ENCODE results near the gene PEAK3. TPM values are rescaled to one million over a fixed set of nuclear protein-coding genes. Genes with fewer than 3 reads are reported as not detected.

The PEAK3 gene
- total and polyA plus RNA-seq, 2 donors = 0.05 to 0.34 TPM

DNA sequence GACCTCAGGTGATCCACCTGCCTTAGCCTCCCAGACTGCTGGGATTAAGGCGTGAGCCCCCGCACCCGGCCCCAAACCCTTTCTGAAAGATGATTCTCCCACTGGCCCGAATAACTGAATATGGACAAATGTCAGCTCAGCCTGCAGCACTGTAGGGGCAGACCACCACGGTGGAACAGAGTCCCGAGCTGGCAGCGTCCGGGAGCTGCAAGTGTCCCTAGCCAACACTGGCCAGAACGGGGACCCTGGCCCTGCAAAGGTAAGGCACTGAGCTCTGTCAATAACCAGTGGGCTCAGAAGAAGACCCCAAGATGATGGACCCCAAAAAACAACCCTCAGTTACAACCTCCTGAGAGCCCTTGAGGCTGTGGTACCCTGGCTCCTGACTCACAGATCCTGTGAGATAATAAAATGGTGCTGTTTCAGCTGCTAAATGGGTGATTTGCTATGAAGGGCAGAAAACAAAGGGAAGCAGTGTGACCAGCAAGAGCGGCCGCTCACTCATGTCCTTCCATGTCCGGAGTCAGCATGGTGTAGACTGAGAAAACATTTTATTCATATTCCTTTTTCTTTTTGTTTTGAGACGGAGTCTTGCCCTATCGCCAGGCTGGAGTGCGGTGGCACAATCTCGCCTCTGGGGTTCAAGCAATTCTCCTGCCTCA lies 44.9 kb upstream of the PEAK3 start:
- no peak for DNase-seq (ENCODE audit: low read depth in 6 of 9, low spot score in 9 of 9)
- H3K9me3 ChIP-seq (ENCODE audit: control insufficient read depth in 2 of 2, insufficient read depth in 1 of 2, low read length in 1 of 2) = peaks cover 0 to 3% of the 10 kb centered on the region in 2 donors
- H3K36me3 ChIP-seq (ENCODE audit: control insufficient read depth in 2 of 2, insufficient read depth in 2 of 2, low read length in 1 of 2) = peaks cover 14 to 35% of the 10 kb centered on the region in 2 donors
- H3K27me3 ChIP-seq (ENCODE audit: control insufficient read depth in 2 of 2, insufficient read depth in 1 of 2, low read length in 1 of 2) = no peaks in the 10 kb centered on the region
- no peak overlapping the region for H3K27ac ChIP-seq (ENCODE audit: low read depth in 1 of 2, low read length in 1 of 2)
- H3K4me1 ChIP-seq (ENCODE audit: control insufficient read depth in 2 of 2, insufficient read depth in 2 of 2, low read length in 2 of 2) = peaks cover 26 to 42% of the 10 kb centered on the region in 2 donors
- H3K4me3 ChIP-seq (ENCODE audit: low read length in 2 of 2) = no peak overlapping the region
- 90% methylated on average over 16 of the region's 16 CpGs for WGBS

DNA sequence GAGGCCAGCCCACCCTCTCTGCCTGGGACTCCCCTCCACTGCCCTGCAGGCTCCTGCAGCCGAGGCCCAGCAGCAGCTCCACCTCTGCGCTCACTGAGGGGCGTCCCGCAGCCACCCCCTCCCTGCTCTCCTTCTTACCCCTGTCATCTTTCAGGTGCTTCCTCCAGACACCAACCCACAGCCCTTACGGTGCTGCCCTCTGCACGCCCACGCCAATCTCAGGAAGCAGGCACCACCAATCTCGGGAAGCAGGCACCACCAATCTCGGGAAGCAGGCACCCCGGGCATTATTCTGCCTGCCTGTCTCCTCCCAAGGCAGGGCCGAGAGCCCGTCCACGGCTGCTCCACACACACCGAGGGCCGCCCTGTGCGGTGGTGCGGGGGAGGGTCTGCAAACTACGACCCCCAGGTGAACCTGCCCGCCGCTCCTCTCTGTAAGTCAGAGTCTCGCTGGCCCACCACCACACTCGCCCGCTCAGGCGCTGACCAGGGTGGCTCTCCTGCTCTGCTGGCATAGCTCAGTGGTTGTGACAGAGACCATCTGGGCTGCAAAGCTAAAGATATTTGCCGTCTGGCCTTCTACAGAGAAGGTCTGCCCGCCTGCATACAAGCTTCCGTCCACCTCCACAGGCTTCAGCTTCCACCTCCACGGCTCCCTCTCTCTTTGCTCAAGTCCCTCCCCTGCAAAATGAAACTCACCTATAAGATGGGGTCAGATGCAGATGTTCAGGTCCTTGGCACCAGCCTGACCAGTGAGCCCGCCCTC lies 43.5 kb upstream of the PEAK3 start:
- Histone ChIP-seq H3K9me3 (ENCODE audit: control insufficient read depth in 2 of 2, insufficient read depth in 1 of 2, low read length in 1 of 2) (no peaks in the 10 kb centered on the region), H3K4me1 (ENCODE audit: control insufficient read depth in 2 of 2, insufficient read depth in 2 of 2, low read length in 2 of 2) (peaks cover 25 to 28% of the 10 kb centered on the region in 2 donors), H3K36me3 (ENCODE audit: control insufficient read depth in 2 of 2, insufficient read depth in 2 of 2, low read length in 1 of 2) (peaks cover 26 to 42% of the 10 kb centered on the region in 2 donors), H3K4me3 (ENCODE audit: low read length in 2 of 2) (no peak overlapping the region), H3K27ac (ENCODE audit: low read depth in 1 of 2, low read length in 1 of 2) (no peak overlapping the region), H3K27me3 (ENCODE audit: control insufficient read depth in 2 of 2, insufficient read depth in 1 of 2, low read length in 1 of 2) (no peaks in the 10 kb centered on the region)
- no peak for DNase-seq (ENCODE audit: low read depth in 6 of 9, low spot score in 9 of 9)
- 19% methylated on average over 29 of the region's 29 CpGs for WGBS

DNA sequence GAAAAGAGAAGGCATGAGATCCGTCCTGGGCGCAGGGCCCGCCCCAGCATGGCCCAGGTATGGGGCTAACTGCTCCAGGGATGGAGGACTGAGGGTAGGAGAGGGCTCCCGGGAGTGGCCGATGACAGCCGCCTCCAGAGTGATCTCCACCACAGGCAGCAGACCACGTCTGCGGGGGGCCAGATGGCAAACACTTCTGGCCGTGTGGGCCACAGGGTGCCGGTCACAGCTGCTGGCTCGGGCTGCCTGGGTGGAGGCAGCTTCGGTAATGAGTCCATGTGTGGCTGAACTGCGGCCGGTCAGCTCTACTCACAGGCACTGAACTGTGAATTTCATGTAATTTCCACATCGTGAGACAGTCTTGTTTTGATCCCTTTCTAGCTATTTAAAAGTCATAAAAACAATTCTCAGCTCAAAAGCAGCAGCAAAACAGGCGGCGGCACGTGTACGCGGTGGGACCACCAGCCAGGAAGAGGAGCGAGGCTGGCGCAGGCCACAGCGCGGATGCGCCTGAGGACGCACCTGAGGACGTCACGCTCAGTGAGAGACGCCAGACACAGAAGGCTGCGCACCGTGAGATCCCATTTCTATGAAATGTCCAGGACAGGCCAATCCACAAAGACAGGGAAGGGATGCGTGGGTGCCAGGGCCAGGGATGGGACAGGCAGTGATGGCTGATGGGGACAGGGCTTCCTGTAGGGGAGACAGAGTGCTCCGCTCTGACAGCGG lies 42.4 kb upstream of the PEAK3 start:
- H3K4me1 ChIP-seq (ENCODE audit: control insufficient read depth in 2 of 2, insufficient read depth in 2 of 2, low read length in 2 of 2) = peaks cover 18 to 19% of the 10 kb centered on the region in 2 donors
- H3K9me3 ChIP-seq (ENCODE audit: control insufficient read depth in 2 of 2, insufficient read depth in 1 of 2, low read length in 1 of 2) = no peaks in the 10 kb centered on the region
- H3K27me3 ChIP-seq (ENCODE audit: control insufficient read depth in 2 of 2, insufficient read depth in 1 of 2, low read length in 1 of 2) = no peaks in the 10 kb centered on the region
- 82% methylated on average over 34 of the region's 34 CpGs for whole genome bisulfite sequencing
- H3K4me3 ChIP-seq (ENCODE audit: low read length in 2 of 2) = no peak overlapping the region
- no peak for DNase-seq (ENCODE audit: low read depth in 6 of 9, low spot score in 9 of 9)
- H3K36me3 ChIP-seq (ENCODE audit: control insufficient read depth in 2 of 2, insufficient read depth in 2 of 2, low read length in 1 of 2) = peaks cover 26 to 42% of the 10 kb centered on the region in 2 donors
- peak overlapping the region in 1 of 2 donors; percentile 47 for H3K27ac ChIP-seq (ENCODE audit: low read depth in 1 of 2, low read length in 1 of 2)

DNA sequence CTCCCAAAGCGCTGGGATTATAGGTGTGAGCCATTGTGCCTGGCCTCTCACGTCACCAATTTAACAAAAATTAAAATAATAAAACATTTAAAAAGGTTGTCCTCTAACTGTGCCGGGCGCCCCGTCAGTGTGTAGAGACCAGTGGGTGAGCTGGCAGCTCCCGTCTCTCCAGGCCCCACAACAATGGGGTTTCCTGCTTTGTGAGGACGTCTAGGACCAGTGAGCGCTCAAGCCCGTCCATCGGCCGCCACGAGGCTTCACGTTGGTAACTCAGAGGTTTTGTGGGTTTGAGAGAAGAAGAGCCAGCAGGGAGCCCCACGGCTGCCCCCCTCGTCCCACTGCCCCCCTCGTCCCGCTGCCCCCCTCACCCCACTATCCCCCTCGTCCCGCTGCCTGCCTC lies 41.7 kb upstream of the PEAK3 start:
- Histone ChIP-seq H3K4me1 (ENCODE audit: control insufficient read depth in 2 of 2, insufficient read depth in 2 of 2, low read length in 2 of 2) (peaks cover 12 to 15% of the 10 kb centered on the region in 2 donors), H3K9me3 (ENCODE audit: control insufficient read depth in 2 of 2, insufficient read depth in 1 of 2, low read length in 1 of 2) (no peaks in the 10 kb centered on the region), H3K4me3 (ENCODE audit: low read length in 2 of 2) (no peak overlapping the region), H3K36me3 (ENCODE audit: control insufficient read depth in 2 of 2, insufficient read depth in 2 of 2, low read length in 1 of 2) (peaks cover 26 to 42% of the 10 kb centered on the region in 2 donors), H3K27ac (ENCODE audit: low read depth in 1 of 2, low read length in 1 of 2) (no peak overlapping the region), H3K27me3 (ENCODE audit: control insufficient read depth in 2 of 2, insufficient read depth in 1 of 2, low read length in 1 of 2) (no peaks in the 10 kb centered on the region)
- 92% methylated on average over 19 of the region's 19 CpGs for WGBS
- no peak for DNase-seq (ENCODE audit: low read depth in 6 of 9, low spot score in 9 of 9)

DNA sequence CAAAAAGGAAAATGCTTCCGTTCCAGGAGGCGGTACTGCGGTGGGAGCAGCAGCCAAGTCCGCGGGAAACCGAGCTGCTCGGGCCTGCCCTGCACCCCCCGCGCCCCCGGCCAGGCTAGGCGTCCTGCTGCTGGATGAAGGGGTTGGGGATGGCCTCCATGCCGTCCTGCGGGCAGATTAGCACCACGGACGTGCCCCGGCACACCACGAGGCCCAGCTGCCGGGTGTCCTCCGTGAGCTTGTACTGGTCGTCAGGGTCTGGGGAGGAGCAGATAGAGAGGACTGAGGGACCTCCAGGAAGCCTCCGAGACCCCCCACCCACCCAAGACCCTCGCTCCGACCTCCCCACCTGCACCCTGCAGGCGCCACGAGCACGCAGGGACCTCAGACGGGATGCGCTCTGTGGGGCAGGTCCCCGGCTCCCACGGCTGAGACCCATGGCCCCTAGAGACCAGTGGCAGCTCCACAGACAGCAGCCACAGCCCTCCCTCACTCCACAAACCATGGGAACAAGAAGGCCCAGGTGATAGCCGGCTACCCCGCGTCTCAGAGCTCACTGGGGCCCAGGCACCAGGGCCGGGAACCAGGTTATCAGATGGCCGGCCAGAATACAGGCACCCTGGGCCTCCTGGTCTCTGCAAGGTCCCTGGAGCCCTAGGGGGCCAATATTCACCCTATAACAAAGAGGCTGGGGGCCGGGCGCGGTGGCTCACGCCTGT lies 39.7 kb upstream of the PEAK3 start:
- WGBS = 98% methylated on average over 39 of the region's 39 CpGs
- no peak overlapping the region for H3K27ac ChIP-seq (ENCODE audit: low read depth in 1 of 2, low read length in 1 of 2)
- H3K36me3 ChIP-seq (ENCODE audit: control insufficient read depth in 2 of 2, insufficient read depth in 2 of 2, low read length in 1 of 2) = peaks cover 26 to 41% of the 10 kb centered on the region in 2 donors
- DNase-seq (ENCODE audit: low read depth in 6 of 9, low spot score in 9 of 9) = no peak
- no peaks in the 10 kb centered on the region for H3K9me3 ChIP-seq (ENCODE audit: control insufficient read depth in 2 of 2, insufficient read depth in 1 of 2, low read length in 1 of 2)
- H3K4me1 ChIP-seq (ENCODE audit: control insufficient read depth in 2 of 2, insufficient read depth in 2 of 2, low read length in 2 of 2) = peaks cover 0 to 9% of the 10 kb centered on the region in 2 donors
- no peak overlapping the region for H3K4me3 ChIP-seq (ENCODE audit: low read length in 2 of 2)
- H3K27me3 ChIP-seq (ENCODE audit: control insufficient read depth in 2 of 2, insufficient read depth in 1 of 2, low read length in 1 of 2) = peaks cover 0 to 2% of the 10 kb centered on the region in 2 donors

DNA sequence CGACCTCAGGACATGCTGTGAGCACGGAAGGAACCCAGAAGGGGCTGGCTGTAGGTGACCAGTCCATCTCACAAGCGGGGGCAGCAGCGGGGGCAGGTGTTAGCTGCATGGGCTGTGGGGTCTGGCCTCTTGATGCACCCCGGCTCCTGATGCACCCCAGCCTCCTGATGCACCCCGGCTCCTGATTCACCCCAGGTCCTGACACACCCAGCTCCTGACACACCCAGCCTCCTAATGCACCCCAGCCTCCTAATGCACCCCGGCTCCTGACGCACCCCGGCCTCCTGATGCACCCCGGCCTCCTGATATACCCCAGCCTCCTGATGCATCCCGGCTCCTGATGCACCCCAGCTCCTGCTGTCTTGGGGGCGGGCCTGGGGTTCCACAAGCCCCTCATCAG lies 39.0 kb upstream of the PEAK3 start:
- Histone ChIP-seq H3K27ac (ENCODE audit: low read depth in 1 of 2, low read length in 1 of 2) (no peak overlapping the region), H3K27me3 (ENCODE audit: control insufficient read depth in 2 of 2, insufficient read depth in 1 of 2, low read length in 1 of 2) (peaks cover 0 to 10% of the 10 kb centered on the region in 2 donors), H3K36me3 (ENCODE audit: control insufficient read depth in 2 of 2, insufficient read depth in 2 of 2, low read length in 1 of 2) (peaks cover 26 to 39% of the 10 kb centered on the region in 2 donors), H3K4me1 (ENCODE audit: control insufficient read depth in 2 of 2, insufficient read depth in 2 of 2, low read length in 2 of 2) (peaks cover under 1 to 8% of the 10 kb centered on the region in 2 donors), H3K4me3 (ENCODE audit: low read length in 2 of 2) (no peak overlapping the region), H3K9me3 (ENCODE audit: control insufficient read depth in 2 of 2, insufficient read depth in 1 of 2, low read length in 1 of 2) (peaks cover 0 to 1% of the 10 kb centered on the region in 2 donors)
- 91% methylated on average over 12 of the region's 12 CpGs for WGBS
- DNase-seq (ENCODE audit: low read depth in 6 of 9, low spot score in 9 of 9) = no peak

DNA sequence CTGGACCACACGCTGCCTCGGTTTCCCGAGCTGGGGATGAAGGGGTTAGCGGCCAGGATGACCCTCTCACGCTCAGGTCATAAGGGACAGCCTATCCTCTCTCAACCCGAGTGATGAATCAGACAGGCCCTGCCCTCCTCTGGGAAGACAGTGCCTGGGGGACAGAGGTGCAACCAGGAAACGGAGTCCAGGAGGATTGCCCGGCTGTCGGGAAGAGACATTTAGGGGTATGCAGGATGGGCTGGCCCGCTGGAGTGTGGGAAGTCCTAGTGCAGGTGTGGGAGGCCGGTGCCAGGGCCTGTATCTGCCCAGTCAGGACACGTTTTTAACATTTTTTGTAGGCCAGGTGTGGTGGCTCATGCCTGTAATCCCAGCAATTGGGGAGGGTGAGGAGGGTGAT lies 38.1 kb upstream of the PEAK3 start:
- H3K4me1 ChIP-seq (ENCODE audit: control insufficient read depth in 2 of 2, insufficient read depth in 2 of 2, low read length in 2 of 2) = peaks cover 0 to 3% of the 10 kb centered on the region in 2 donors
- H3K27me3 ChIP-seq (ENCODE audit: control insufficient read depth in 2 of 2, insufficient read depth in 1 of 2, low read length in 1 of 2) = peaks cover 0 to 15% of the 10 kb centered on the region in 2 donors
- 95% methylated on average over 12 of the region's 12 CpGs for WGBS
- H3K36me3 ChIP-seq (ENCODE audit: control insufficient read depth in 2 of 2, insufficient read depth in 2 of 2, low read length in 1 of 2) = peaks cover 26 to 34% of the 10 kb centered on the region in 2 donors
- no peak overlapping the region for H3K27ac ChIP-seq (ENCODE audit: low read depth in 1 of 2, low read length in 1 of 2)
- DNase-seq (ENCODE audit: low read depth in 6 of 9, low spot score in 9 of 9) = no peak
- no peak overlapping the region for H3K4me3 ChIP-seq (ENCODE audit: low read length in 2 of 2)
- peaks cover 2 to 8% of the 10 kb centered on the region in 2 donors for H3K9me3 ChIP-seq (ENCODE audit: control insufficient read depth in 2 of 2, insufficient read depth in 1 of 2, low read length in 1 of 2)

DNA sequence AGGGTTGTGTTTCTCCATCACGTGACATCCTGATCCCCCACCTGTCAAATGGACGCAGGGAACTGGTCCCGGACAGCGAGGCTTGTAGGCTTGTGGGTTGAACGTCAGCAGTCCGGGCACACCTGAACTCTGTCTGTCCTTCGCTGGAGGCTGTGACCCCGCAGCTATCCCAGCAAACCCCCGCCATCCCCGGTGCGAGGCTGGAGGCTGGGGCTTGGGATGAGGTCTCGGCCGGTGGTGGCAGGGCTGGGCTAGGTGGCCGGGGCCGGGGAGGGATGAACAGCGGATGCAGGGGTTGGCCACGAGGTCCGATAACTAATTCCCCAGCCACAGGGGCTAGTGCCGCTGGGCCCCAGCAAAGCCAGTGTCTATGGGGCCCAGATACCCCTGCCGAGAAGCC lies 37.6 kb upstream of the PEAK3 start:
- Histone ChIP-seq H3K9me3 (ENCODE audit: control insufficient read depth in 2 of 2, insufficient read depth in 1 of 2, low read length in 1 of 2) (peaks cover 7 to 8% of the 10 kb centered on the region in 2 donors), H3K27me3 (ENCODE audit: control insufficient read depth in 2 of 2, insufficient read depth in 1 of 2, low read length in 1 of 2) (peaks cover 0 to 17% of the 10 kb centered on the region in 2 donors), H3K27ac (ENCODE audit: low read depth in 1 of 2, low read length in 1 of 2) (no peak overlapping the region), H3K4me1 (ENCODE audit: control insufficient read depth in 2 of 2, insufficient read depth in 2 of 2, low read length in 2 of 2) (peaks cover 0 to 3% of the 10 kb centered on the region in 2 donors), H3K36me3 (ENCODE audit: control insufficient read depth in 2 of 2, insufficient read depth in 2 of 2, low read length in 1 of 2) (peaks cover 25 to 29% of the 10 kb centered on the region in 2 donors), H3K4me3 (ENCODE audit: low read length in 2 of 2) (no peak overlapping the region)
- no peak for DNase-seq (ENCODE audit: low read depth in 6 of 9, low spot score in 9 of 9)
- WGBS = 96% methylated on average over 20 of the region's 20 CpGs
